Ectodermal cell (in vitro differentiated cells): ENCODE measurements around the gene ENOX1.
"Not testable (repeated sequence)": the region's sequence is repeated elsewhere in the genome, so short reads cannot be mapped to it uniquely, and the experiment has no call there.

Source experiments
- H3K27ac ChIP-seq: 2 replicates; pipeline ENCODE4 v1.7.0; 2013; ENCODE audit warnings: mild to moderate bottlenecking, low read depth, low read length; ENCODE audit not compliant: insufficient read depth, poor library complexity, severe bottlenecking
- H3K27me3 ChIP-seq: 2 replicates; pipeline ENCODE4 v1.7.0; 2013; ENCODE audit warnings: mild to moderate bottlenecking, low read length; ENCODE audit not compliant: insufficient read depth, control insufficient read depth, poor library complexity, severe bottlenecking
- H3K36me3 ChIP-seq: one replicate; pipeline ENCODE4 v1.7.0; 2013; ENCODE audit warnings: low read length; ENCODE audit not compliant: control insufficient read depth, insufficient read depth
- H3K4me1 ChIP-seq: one replicate; pipeline ENCODE4 v1.7.0; 2013; ENCODE audit warnings: low read length; ENCODE audit not compliant: control insufficient read depth, insufficient read depth
- H3K4me3 ChIP-seq: 2 replicates; pipeline ENCODE4 v1.7.0; 2013; ENCODE audit warnings: low read depth, low read length, control low read depth; ENCODE audit not compliant: insufficient read depth
- H3K9me3 ChIP-seq: 2 replicates; pipeline ENCODE4 v1.7.0; 2013; ENCODE audit warnings: mild to moderate bottlenecking, low read length, moderate library complexity; ENCODE audit not compliant: control insufficient read depth
- WGBS, 2 experiments: methylation state at CpG; one replicate each; pipeline ENCODE4 v1.1.7; 2013; ENCODE audit warnings: missing lambda C conversion rate in 2 of 2; 5-methylcytosine and 5-hydroxymethylcytosine counted together

Gene ENOX1

GRCh38 chr13:43354153-43354945 lies 432.4 kb downstream of the ENOX1 start:
- Histone ChIP-seq H3K27ac (no peak overlapping the region), H3K4me1 (no peaks in the 10 kb centered on the region), H3K4me3 (no peak overlapping the region), H3K27me3 (no peaks in the 10 kb centered on the region), H3K9me3 (no peaks in the 10 kb centered on the region), H3K36me3 (no peaks in the 10 kb centered on the region)
- WGBS, 2 experiments: 78 to 87% methylated on average over 2 to 3 of the region's 3 CpGs

- H3K36me3 ChIP-seq: no peaks in the 10 kb centered on the region
- H3K27ac ChIP-seq: no peak overlapping the region
- no peaks in the 10 kb centered on the region for H3K4me1 ChIP-seq
- no peaks in the 10 kb centered on the region for H3K27me3 ChIP-seq
- WGBS, 2 experiments: 97 to 100% methylated on average over 4 of the region's 4 CpGs
- no peaks in the 10 kb centered on the region for H3K9me3 ChIP-seq
- no peak overlapping the region for H3K4me3 ChIP-seq
Measured at GRCh38 chr13:43353631-43354030, 433.1 kb downstream of the ENOX1 start.

DNA sequence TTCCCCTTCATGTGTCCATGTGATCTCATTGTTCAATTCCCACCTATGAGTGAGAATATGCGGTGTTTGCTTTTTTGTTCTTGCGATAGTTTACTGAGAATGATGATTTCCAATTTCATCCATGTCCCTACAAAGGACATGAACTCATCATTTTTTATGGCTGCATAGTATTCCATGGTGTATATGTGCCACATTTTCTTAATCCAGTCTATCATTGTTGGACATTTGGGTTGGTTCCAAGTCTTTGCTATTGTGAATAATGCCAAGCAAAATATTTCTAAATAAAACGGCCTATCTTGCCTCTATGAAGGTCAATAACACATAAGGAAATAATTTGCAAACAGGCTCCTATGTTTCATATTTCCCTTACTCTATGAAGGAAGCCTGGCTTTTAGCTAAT lies 435.2 kb downstream of the ENOX1 start:
- H3K27me3 ChIP-seq, H3K9me3 ChIP-seq, H3K27ac ChIP-seq, H3K4me3 ChIP-seq, H3K36me3 ChIP-seq, H3K4me1 ChIP-seq: not testable (repeated sequence)
- WGBS, 2 experiments: 84 to 93% methylated on average over 1 of the region's 3 CpGs

GRCh38 chr13:43348397-43348796 lies 438.4 kb downstream of the ENOX1 start:
- 90 to 94% methylated on average over 4 of the region's 4 CpGs for WGBS, 2 experiments
- no peak overlapping the region for H3K27ac ChIP-seq

DNA sequence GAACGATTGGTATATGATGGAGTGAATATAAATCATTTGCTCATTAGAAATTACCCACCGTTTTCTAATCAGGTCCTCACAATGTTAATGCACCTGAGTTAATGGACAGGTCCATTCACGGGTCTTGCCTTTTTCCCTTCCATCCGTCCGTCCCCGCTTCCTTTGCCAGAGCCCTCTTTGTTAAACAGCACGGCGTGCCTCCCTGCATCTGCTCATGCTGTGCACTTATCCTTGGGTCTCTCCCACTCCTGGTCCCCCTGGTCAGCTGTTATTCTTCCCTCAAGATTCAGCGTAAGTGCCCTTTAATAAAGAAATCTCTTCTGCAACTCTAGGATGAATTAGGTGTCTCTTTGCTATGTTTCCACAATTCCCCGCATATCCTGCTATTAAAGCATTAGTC lies 438.9 kb downstream of the ENOX1 start:
- no peak overlapping the region for H3K27ac ChIP-seq
- H3K9me3 ChIP-seq: no peaks in the 10 kb centered on the region
- 25 to 47% methylated on average over 8 to 10 of the region's 10 CpGs for WGBS, 2 experiments

More at GRCh38 chr13:43348397-43348796, 438.4 kb downstream of the ENOX1 start:
- Histone ChIP-seq H3K4me3 (no peak overlapping the region), H3K36me3 (no peaks in the 10 kb centered on the region), H3K27me3 (no peaks in the 10 kb centered on the region), H3K4me1 (peaks cover 7% of the 10 kb centered on the region), H3K9me3 (no peaks in the 10 kb centered on the region)

DNA sequence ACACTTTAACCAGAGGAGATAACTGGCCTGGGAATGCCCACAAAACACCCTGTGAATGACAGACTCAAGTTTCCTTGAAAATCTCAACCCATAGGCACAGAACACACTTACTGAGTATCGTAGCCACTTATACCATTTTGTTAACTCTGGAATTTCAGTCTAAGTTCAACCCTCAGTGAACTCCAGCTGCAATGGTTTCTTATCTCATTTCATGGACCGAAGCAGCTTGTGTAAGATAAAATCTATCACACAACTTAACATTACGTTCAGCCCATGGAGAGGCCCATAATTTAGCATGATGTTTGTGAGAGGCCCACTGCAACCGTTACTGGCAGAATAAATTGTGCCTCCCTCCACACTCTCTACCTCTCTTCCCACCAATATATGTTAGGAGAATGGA lies 440.3 kb downstream of the ENOX1 start:
- 90 to 97% methylated on average over 3 to 4 of the region's 4 CpGs for WGBS, 2 experiments
- Histone ChIP-seq H3K27ac (no peak overlapping the region), H3K27me3 (no peaks in the 10 kb centered on the region), H3K36me3 (no peaks in the 10 kb centered on the region), H3K9me3 (no peaks in the 10 kb centered on the region), H3K4me1 (peaks cover 7% of the 10 kb centered on the region), H3K4me3 (no peak overlapping the region)

More for the DNA sequence above, 438.9 kb downstream of the ENOX1 start:
- Histone ChIP-seq H3K4me1 (peaks cover 7% of the 10 kb centered on the region), H3K27me3 (no peaks in the 10 kb centered on the region), H3K4me3 (no peak overlapping the region), H3K36me3 (no peaks in the 10 kb centered on the region)

- 81 to 92% methylated on average over 2 of the region's 2 CpGs for WGBS, 2 experiments
- Histone ChIP-seq H3K27ac (no peak overlapping the region), H3K36me3 (no peaks in the 10 kb centered on the region), H3K27me3 (no peaks in the 10 kb centered on the region), H3K4me3 (no peak overlapping the region), H3K4me1 (peaks cover 7% of the 10 kb centered on the region), H3K9me3 (no peaks in the 10 kb centered on the region)
Measured at GRCh38 chr13:43343645-43344044, 443.1 kb downstream of the ENOX1 start.

DNA sequence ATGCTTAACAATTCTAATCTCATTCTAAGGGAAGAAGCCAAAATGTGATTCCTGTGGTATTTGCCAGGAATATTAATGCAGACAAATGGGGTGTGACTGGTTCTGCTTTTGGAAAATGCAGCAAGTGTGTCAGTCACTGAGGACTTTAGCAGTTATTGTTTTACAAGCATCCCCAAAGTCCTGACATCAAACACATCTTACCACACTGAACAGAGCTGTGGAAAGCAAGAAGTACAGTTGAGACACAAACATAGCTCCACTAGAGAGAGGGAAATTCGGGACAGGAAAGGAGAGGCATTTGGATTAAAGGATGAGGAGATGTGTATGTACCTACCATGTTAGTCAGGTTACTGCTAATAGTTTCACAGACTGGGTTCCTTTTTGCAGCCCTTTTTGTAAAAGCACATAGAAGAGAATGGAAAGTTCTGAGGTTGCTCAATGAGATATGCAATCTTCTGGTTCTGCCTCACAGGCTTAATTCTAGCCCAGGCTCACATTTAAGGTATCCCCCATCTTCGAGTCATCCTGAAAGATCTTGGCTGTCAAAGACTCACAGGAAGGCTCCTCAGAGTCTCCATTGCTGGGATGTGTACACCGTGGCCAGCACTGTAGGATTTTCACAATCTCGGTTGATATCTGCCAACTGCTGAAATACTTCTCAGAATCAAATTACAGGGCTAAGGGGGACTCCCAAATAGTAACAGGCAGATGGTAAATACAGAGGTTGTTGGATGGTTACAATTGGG lies 446.8 kb downstream of the ENOX1 start:
- Histone ChIP-seq H3K27ac (no peak overlapping the region), H3K4me3 (no peak overlapping the region), H3K27me3 (no peaks in the 10 kb centered on the region), H3K36me3 (no peaks in the 10 kb centered on the region), H3K4me1 (no peaks in the 10 kb centered on the region), H3K9me3 (no peaks in the 10 kb centered on the region)
- WGBS, 2 experiments: 92 to 94% methylated on average over 4 of the region's 4 CpGs

- Histone ChIP-seq H3K27me3 (no peaks in the 10 kb centered on the region), H3K9me3 (no peaks in the 10 kb centered on the region), H3K4me1 (no peaks in the 10 kb centered on the region), H3K36me3 (no peaks in the 10 kb centered on the region), H3K27ac (no peak overlapping the region), H3K4me3 (no peak overlapping the region)
- 88 to 90% methylated on average over 7 of the region's 7 CpGs for WGBS, 2 experiments
Measured at GRCh38 chr13:43339145-43339804, 447.5 kb downstream of the ENOX1 start.

- H3K4me3 ChIP-seq: no peak overlapping the region
- H3K27ac ChIP-seq: no peak overlapping the region
- H3K9me3 ChIP-seq: no peaks in the 10 kb centered on the region
- peaks cover 9% of the 10 kb centered on the region for H3K4me1 ChIP-seq
- H3K27me3 ChIP-seq: no peaks in the 10 kb centered on the region
- H3K36me3 ChIP-seq: no peaks in the 10 kb centered on the region
Measured at GRCh38 chr13:43335764-43336163, 451.0 kb downstream of the ENOX1 start.
